ENCODE measurements around the gene DNHD1. TPM values are rescaled to one million over a fixed set of nuclear protein-coding genes. Genes with fewer than 3 reads are reported as not detected.

DNHD1 gene
- total RNA-seq, 1 donor: 8.2 TPM

- no peak for TF ChIP-seq CTCF (IDR thresholded peaks at IDR 0.05; ENCODE audit: insufficient read depth, low read length)
- no peak overlapping the region for H3K4me3 ChIP-seq (ENCODE audit: low read depth, low read length)
- DNase-seq (ENCODE audit: low read depth): no peak
Measured at GRCh38 chr11:6616596-6617250, 119.6 kb downstream of the DNHD1 start.

GRCh38 chr11:6617315-6617781 is 120.3 kb downstream of the DNHD1 start:
- no peak for TF ChIP-seq CTCF (IDR thresholded peaks at IDR 0.05; ENCODE audit: insufficient read depth, low read length)
- H3K4me3 ChIP-seq (ENCODE audit: low read depth, low read length): peak overlapping the region; percentile 93
- DNase-seq (ENCODE audit: low read depth): no peak

- peak; percentile 85 for DNase-seq (ENCODE audit: low read depth)
- peak overlapping the region; percentile 93 for H3K4me3 ChIP-seq (ENCODE audit: low read depth, low read length)
- peak; percentile 27 for TF ChIP-seq CTCF (IDR thresholded peaks at IDR 0.05; ENCODE audit: insufficient read depth, low read length)
Measured at GRCh38 chr11:6618117-6619003, 121.3 kb downstream of the DNHD1 start.

- DNase-seq (ENCODE audit: low read depth): peak; percentile 97
- peak within 1 kb of the TSS; percentile 93 for H3K4me3 ChIP-seq (ENCODE audit: low read depth, low read length)
- no peak for TF ChIP-seq CTCF (IDR thresholded peaks at IDR 0.05; ENCODE audit: insufficient read depth, low read length)
Measured at GRCh38 chr11:6619004-6619745, 122.1 kb downstream of the DNHD1 start, which contains the start of gene TPP1. TPP1 (minus strand) TSS chr11:6619422; CDS start chr11:6619400, 22 bp downstream.

- DNase-seq (ENCODE audit: low read depth): no peak
- no peak for TF ChIP-seq CTCF (IDR thresholded peaks at IDR 0.05; ENCODE audit: insufficient read depth, low read length)
Measured at GRCh38 chr11:6620636-6621035, 123.6 kb downstream of the DNHD1 start.

More at GRCh38 chr11:6620636-6621035, 123.6 kb downstream of the DNHD1 start:
- no peak overlapping the region for H3K4me3 ChIP-seq (ENCODE audit: low read depth, low read length)

Other genes starting within 250 kb of the DNHD1 start
- not detected in 2 replicates for gene CCKBR, start 237.4 kb upstream of the DNHD1 start, total RNA-seq (ENCODE audit: low replicate concordance)
- gene CAVIN3, start 176.8 kb upstream of the DNHD1 start, total RNA-seq (ENCODE audit: low replicate concordance): 323 and 888 TPM in 2 replicates
- gene SMPD1, start 106.8 kb upstream of the DNHD1 start, total RNA-seq (ENCODE audit: low replicate concordance): 44.8 and 63.9 TPM in 2 replicates
- 41.8 and 52.4 TPM in 2 replicates for gene APBB1, start 78.2 kb upstream of the DNHD1 start, total RNA-seq (ENCODE audit: low replicate concordance)
- gene HPX, start 56.3 kb upstream of the DNHD1 start, total RNA-seq (ENCODE audit: low replicate concordance): 1.2 TPM in 1 of 2 replicates, not detected in the other
- gene TRIM3, start 23.3 kb upstream of the DNHD1 start, total RNA-seq (ENCODE audit: low replicate concordance): 18.9 and 23.8 TPM in 2 replicates
- gene ARFIP2, start 15.9 kb upstream of the DNHD1 start, total RNA-seq (ENCODE audit: low replicate concordance): 45.7 and 49.1 TPM in 2 replicates
- 30.1 and 41.8 TPM in 2 replicates for gene TIMM10B, start 15.8 kb upstream of the DNHD1 start, total RNA-seq (ENCODE audit: low replicate concordance)
- 8.2 and 10.2 TPM in 2 replicates for gene RRP8, start 106.3 kb downstream of the DNHD1 start, total RNA-seq (ENCODE audit: low replicate concordance)
- gene ILK, start 106.5 kb downstream of the DNHD1 start, total RNA-seq (ENCODE audit: low replicate concordance): 115 and 145 TPM in 2 replicates
- gene TAF10, start 114.9 kb downstream of the DNHD1 start, total RNA-seq (ENCODE audit: low replicate concordance): 46.3 and 101 TPM in 2 replicates
- gene TPP1, start 122.1 kb downstream of the DNHD1 start, total RNA-seq (ENCODE audit: low replicate concordance): 49.3 and 60.2 TPM in 2 replicates
- 5.2 and 19.0 TPM in 2 replicates for gene DCHS1, start 158.5 kb downstream of the DNHD1 start, total RNA-seq (ENCODE audit: low replicate concordance)
- 26.6 and 49.1 TPM in 2 replicates for gene MRPL17, start 186.1 kb downstream of the DNHD1 start, total RNA-seq (ENCODE audit: low replicate concordance)

All from fibroblast of the aortic adventitia (primary cell).